ENCODE measurements around the gene PHF12. TPM values are rescaled to one million over a fixed set of nuclear protein-coding genes. Genes with fewer than 3 reads are reported as not detected.

PHF12 gene
- total and polyA plus RNA-seq, 2 of the 13 experiments (the other 11 are each of a cell fraction or from before 2014, with no cell fraction given) = 9.8 to 17.1 TPM

GRCh38 chr17:28953444-28954118, 2.3 kb upstream of the PHF12 start (continued):
- TF ChIP-seq ATF6 (CRISPR knock-in tag; conservative IDR thresholded peaks at IDR 0.05) = no peak
- no peak for TF ChIP-seq ZIK1 (CRISPR knock-in tag; IDR thresholded peaks at IDR 0.05; ENCODE audit: borderline replicate concordance, low read depth)
- TF ChIP-seq FLYWCH1 (CRISPR knock-in tag; IDR thresholded peaks at IDR 0.05) = no peak
- 0 out of 2 replicates have a peak, but pooled peaks have one; percentile 16 for TF ChIP-seq EHMT2 (IDR thresholded peaks at IDR 0.05; ENCODE audit: borderline replicate concordance, low read depth, low read length)
- TF ChIP-seq, protein P1, sequence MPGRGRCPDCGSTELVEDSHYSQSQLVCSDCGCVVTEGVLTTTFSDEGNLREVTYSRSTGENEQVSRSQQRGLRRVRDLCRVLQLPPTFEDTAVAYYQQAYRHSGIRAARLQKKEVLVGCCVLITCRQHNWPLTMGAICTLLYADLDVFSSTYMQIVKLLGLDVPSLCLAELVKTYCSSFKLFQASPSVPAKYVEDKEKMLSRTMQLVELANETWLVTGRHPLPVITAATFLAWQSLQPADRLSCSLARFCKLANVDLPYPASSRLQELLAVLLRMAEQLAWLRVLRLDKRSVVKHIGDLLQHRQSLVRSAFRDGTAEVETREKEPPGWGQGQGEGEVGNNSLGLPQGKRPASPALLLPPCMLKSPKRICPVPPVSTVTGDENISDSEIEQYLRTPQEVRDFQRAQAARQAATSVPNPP (CRISPR knock-in tag; IDR thresholded peaks at IDR 0.05) = no peak
- TF ChIP-seq ZNF275 (CRISPR knock-in tag; IDR thresholded peaks at IDR 0.05; ENCODE audit: borderline replicate concordance) = no peak
- TF ChIP-seq ZNF616 (CRISPR knock-in tag; IDR thresholded peaks at IDR 0.05; ENCODE audit: low read depth) = no peak
- no peak for TF ChIP-seq TOPORS (CRISPR knock-in tag; IDR thresholded peaks at IDR 0.05)
- no peak for TF ChIP-seq SMAD9 (CRISPR knock-in tag; IDR thresholded peaks at IDR 0.05)
- TF ChIP-seq FOXP1 (IDR thresholded peaks at IDR 0.05) = no peak
- TF ChIP-seq FOXP1 (CRISPR knock-in tag; IDR thresholded peaks at IDR 0.05) = no peak
- TF ChIP-seq HIVEP1 (CRISPR knock-in tag; IDR thresholded peaks at IDR 0.05) = no peak
- peak; percentile 69; the same call in 1 of the 2 replicates for TF ChIP-seq ZBTB7A (CRISPR knock-in tag; IDR thresholded peaks at IDR 0.05)
- TF ChIP-seq TAF1 (CRISPR knock-in tag; IDR thresholded peaks at IDR 0.05) = no peak
- TF ChIP-seq RNF2 (conservative IDR thresholded peaks at IDR 0.05; ENCODE audit: low read depth) = no peak
- TF ChIP-seq ATF7-NPFF (CRISPR knock-in tag; IDR thresholded peaks at IDR 0.05; ENCODE audit: low read depth) = no peak
- TF ChIP-seq ZNF484 (CRISPR knock-in tag; IDR thresholded peaks at IDR 0.05; ENCODE audit: borderline replicate concordance, low read depth) = no peak
- no peak for TF ChIP-seq ZNF280D (CRISPR knock-in tag; IDR thresholded peaks at IDR 0.05)
- no peak for TF ChIP-seq CREB1 (IDR thresholded peaks at IDR 0.05)
- no peak for TF ChIP-seq CREB1 (CRISPR knock-in tag; IDR thresholded peaks at IDR 0.05)
- no peak for TF ChIP-seq ZSCAN22 (CRISPR knock-in tag; IDR thresholded peaks at IDR 0.05)
- TF ChIP-seq HMG20A (CRISPR knock-in tag; IDR thresholded peaks at IDR 0.05; ENCODE audit: borderline replicate concordance) = no peak
- no peak for TF ChIP-seq ZNF549 (CRISPR knock-in tag; IDR thresholded peaks at IDR 0.05)
